ENCODE data around the gene EGFR.

The EGFR gene

DNA sequence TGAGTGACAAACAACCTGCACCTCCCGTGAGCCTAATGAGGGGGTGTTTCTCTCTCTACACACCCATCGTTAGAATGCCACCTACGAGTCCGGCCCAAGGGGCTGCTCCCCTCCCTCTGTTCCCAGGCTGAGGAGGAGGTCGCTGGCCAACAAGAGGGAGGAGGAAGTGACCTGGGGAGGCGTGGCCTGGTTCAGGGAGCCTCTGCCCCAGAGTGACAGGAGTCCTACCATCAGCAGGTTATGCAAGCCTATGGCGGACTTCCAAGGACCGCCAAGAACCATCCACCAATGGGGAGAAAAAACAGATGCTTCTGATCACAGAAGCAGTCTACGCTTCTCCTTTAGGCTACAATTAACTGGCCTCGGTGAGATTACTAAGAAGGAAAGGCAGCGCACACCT is 12.3 kb upstream of the EGFR start:
- DNase-seq (ENCODE audit: low read depth, low spot score): no peak

DNA sequence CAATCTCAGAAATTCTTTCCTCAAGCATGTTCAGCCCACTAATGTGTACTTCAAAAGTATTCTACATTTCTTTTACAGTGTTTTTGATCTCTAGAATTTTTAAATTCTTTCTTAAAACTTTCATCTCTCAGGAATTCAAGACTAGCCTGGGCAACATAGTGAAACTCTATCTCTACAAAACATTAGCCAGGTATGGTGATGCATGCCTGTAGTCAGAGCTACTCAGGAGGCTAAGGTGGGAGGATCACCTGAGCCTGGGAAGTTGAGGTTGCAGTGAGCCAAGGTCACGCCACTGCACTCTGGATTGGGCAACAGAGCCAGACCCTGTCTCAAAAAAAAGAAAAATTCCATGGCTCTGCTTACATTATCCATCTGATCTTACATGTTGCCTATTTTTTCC is 5.0 kb upstream of the EGFR start:
- no peak for DNase-seq (ENCODE audit: low read depth, low spot score)

DNA sequence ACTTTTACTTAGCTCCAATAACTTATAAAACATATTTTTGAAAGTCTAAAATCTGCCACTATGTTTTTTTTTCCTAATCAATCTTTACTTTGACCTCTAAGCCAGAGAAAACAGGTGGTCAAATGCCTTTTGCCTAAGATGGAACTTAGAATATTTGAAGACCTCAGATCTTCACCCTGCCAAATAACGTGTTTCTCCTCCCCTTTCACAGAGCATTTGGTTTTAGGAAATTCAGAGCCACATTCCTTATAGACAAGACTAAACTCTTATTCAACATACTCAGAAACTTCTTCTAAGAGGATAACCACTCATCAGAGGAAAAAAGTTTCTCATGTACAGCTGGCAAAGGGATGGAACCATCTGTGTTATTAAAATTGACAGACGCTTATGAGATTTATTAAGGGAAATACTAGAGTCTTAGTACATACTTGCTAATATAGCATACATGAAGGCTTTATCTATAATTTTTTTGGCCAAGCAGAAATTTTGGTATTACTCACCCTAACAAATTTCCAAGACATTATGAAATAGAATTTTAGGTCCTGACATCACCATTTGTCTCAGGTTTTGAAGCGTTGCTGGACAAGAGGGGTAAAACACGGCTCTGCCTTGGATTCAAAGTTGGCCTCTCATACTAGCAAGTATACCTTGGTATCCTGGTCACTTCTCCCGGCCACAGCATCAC is 2.6 kb upstream of the EGFR start:
- no peak for DNase-seq (ENCODE audit: low read depth, low spot score)

DNA sequence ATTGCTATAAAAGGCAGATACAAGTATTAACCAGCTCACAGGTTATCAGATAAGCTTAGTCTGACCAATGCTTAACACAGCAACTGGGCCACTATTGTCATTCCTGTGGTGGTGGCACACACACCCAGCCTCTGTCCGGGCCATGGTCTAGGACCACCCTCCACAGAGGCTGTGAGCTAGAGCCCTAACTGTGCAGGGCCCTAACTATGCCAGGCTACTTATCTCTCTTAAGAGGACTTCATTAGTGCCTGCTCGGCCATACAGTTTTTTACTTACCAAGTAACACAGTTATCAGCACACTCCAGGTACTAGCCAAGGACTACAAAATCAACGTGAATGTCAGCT is 2.1 kb upstream of the EGFR start:
- DNase-seq (ENCODE audit: low read depth, low spot score): no peak

DNA sequence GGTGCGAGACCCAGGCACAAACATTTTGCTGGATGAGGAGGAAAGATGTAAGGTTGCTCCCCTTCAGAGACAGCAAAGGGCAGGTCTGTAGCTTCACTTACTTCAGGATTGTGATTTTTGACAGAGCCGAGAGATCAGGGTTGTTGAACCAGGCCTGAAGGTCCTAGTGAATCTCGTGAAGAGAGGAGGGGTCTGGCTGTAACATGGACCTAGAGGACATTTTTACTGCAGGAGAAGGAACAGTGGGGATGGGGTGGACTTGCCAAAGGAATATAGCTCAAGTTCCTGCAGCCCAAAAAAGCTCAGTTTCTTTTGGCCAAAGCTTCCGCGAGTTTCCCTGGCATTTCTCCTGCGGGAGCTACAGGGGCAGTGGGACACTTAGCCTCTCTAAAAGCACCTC is 976 bp upstream of the EGFR start:
- DNase-seq (ENCODE audit: low read depth, low spot score): no peak

DNA sequence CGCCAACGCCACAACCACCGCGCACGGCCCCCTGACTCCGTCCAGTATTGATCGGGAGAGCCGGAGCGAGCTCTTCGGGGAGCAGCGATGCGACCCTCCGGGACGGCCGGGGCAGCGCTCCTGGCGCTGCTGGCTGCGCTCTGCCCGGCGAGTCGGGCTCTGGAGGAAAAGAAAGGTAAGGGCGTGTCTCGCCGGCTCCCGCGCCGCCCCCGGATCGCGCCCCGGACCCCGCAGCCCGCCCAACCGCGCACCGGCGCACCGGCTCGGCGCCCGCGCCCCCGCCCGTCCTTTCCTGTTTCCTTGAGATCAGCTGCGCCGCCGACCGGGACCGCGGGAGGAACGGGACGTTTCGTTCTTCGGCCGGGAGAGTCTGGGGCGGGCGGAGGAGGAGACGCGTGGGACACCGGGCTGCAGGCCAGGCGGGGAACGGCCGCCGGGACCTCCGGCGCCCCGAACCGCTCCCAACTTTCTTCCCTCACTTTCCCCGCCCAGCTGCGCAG is 424 bp downstream of the EGFR start:
- DNase-seq (ENCODE audit: low read depth, low spot score): no peak

DNA sequence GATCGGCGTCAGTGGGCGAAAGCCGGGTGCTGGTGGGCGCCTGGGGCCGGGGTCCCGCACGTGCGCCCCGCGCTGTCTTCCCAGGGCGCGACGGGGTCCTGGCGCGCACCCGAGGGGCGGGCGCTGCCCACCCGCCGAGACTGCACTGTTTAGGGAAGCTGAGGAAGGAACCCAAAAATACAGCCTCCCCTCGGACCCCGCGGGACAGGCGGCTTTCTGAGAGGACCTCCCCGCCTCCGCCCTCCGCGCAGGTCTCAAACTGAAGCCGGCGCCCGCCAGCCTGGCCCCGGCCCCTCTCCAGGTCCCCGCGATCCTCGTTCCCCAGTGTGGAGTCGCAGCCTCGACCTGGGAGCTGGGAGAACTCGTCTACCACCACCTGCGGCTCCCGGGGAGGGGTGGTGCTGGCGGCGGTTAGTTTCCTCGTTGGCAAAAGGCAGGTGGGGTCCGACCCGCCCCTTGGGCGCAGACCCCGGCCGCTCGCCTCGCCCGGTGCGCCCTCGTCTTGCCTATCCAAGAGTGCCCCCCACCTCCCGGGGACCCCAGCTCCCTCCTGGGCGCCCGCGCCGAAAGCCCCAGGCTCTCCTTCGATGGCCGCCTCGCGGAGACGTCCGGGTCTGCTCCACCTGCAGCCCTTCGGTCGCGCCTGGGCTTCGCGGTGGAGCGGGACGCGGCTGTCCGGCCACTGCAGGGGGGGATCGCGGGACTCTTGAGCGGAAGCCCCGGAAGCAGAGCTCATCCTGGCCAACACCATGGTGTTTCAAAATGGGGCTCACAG is 1.1 kb downstream of the EGFR start:
- DNase-seq (ENCODE audit: low read depth, low spot score): no peak

DNA sequence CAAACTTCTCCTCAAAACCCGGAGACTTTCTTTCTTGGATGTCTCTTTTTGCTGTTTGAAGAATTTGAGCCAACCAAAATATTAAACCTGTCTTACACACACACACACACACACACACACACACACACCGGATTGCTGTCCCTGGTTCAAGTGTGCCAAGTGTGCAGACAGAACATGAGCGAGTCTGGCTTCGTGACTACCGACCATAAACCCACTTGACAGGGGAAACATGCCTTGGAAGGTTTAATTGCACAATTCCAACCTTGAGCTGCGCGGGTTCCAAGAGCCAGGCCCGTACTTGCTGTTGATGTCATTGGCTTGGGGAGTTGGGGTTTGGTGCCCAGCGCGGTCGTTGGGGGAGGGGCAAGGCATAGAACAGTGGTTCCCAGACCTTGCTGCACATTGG is 1.7 kb downstream of the EGFR start:
- no peak for DNase-seq (ENCODE audit: low read depth, low spot score)

DNA sequence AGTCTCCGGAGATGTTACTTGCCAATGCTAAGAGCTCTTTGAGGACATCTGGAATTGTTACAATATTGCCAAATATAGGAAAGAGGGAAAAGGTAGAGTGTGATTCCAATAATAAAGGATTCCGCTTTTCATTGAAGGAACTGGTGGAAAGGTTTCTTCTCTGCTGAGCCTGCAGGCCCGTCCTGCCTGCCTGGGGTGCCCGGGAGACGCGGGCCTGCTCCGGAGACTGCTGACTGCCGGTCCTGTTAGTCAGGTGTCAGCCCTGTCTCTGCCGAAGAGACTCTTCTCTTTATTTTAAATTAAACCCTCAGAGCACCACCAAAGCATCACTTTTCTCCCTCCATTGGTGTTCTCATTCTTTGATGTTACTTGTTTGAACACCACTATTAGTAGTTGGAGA is 2.2 kb downstream of the EGFR start:
- DNase-seq (ENCODE audit: low read depth, low spot score): no peak

DNA sequence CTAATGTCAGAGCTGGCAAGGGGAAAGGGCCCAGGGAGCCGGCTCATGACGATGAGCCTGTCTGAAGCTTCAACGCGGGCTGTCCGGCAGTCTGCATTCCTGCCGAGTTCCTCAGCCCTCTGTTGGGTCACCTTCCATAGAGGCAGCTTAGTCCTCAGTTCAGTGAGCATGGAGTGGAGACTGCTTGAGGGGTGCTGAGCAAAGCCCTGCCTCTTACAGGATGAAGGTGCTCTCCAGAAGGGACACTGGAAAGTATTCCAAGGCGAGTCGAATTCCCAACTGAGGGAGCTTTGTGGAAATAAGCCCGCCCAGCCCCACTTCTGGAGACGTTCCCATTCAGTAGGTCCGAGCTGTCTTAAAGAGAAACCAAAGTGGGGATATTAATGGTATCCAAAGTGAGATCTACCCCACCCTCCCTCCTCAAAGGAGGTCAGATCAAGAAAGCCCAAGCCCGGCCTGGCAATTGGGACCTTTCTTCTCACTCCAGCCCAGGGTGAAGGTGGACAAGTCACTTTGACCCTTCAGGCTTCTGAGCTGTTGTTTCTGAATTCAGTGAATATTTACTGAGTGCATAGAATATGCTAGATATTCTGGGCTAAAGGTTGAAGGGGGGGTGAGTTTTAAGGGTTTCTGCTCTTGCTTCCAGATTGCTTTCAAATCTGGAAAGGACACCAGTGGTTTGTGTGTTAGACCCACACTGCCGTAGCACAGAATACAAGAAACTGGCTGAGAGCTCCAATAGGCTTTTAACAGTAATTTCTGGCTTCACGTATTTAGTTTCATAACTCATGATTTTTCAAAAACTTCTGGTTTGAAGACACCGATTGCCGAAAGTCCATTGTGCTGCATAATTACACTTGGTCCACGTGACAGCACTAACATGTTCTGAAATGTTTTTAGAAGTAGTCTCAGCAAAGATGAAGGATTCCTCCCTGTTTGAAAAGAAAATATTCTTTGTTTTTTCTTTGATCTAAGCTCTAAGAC is 3.5 kb downstream of the EGFR start:
- DNase-seq (ENCODE audit: low read depth, low spot score): no peak

DNA sequence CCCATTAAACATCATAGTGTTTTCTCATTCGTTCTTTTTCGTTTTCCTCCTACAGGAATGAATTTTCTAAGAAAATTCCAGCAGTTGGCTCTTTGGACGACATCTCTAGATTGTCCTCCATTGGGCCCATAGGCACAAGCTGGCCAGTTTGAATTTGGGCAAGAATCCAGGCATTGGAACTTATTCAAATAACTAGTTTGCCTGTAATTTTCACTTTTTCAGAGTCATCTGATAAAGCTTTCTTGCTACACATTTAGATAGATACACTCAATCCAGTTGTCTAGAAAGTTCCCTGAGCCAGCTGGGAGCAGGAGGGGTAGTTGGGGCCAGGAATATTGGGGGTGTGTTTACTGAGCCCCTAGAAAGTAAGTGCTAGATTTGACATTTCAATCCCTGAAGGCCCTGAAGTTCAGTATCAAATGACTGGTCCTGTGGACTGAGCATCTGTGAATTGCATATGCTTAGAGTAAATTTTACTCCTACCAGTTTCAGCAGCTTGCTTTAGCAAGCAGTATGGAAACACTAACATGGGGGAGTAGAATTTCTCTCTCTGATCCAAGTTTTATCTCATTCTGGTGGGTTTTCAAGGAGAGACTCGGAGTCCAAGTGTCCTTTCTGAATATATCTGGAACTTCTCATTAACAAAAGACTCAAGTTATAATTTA is 5.2 kb downstream of the EGFR start:
- DNase-seq (ENCODE audit: low read depth, low spot score): no peak

DNA sequence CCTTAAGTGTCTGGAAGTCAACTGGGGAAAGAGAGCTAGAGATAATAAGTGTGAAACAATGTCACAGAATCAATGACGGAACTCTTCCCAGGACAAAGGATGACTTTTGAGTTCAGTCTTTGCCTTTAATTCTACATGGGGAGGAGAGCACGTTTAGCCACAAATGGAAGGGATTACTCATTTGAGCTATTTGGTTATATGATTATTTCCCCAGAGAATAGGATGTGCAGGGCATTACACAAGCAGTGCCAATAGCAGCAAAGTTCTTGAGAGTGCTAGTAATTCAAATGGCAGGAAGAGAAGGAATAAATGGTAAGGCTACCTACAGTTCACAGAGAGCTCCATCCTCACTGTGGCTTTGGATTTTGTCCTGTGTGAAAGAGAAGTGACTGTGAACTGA is 6.0 kb downstream of the EGFR start:
- DNase-seq (ENCODE audit: low read depth, low spot score): no peak

DNA sequence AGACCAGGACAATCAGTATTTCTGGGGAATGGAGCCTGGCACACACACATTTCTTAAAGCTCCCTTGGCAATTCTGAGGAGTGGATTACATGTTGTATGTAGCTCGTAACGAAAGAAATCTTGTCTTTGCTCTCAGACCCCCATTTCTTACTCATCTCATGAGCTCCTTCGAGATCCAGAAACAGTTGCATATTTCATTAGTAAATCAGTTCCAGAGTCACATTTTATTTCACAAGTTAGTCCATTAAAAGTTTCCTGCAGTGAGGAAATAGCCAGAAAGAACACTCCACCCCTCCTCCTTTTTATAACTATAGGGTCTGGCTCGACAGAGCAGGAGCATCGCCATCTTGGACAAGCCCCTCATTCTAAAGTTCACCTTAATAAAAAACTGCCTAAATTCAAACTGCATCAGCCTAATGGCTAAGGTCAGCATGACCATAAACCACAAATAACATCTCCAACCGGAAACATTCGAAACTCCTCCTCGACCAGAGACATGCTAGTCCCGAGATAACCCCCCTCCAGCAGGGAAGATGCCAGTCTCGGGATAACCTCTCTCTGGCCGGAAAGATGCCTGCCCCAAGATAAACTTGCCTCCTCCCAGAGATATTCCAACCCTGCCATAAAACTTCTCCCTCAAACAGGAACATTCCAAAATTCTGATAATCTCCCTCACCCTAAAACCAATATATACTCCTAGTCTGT is 7.4 kb downstream of the EGFR start:
- DNase-seq (ENCODE audit: low read depth, low spot score): no peak

DNA sequence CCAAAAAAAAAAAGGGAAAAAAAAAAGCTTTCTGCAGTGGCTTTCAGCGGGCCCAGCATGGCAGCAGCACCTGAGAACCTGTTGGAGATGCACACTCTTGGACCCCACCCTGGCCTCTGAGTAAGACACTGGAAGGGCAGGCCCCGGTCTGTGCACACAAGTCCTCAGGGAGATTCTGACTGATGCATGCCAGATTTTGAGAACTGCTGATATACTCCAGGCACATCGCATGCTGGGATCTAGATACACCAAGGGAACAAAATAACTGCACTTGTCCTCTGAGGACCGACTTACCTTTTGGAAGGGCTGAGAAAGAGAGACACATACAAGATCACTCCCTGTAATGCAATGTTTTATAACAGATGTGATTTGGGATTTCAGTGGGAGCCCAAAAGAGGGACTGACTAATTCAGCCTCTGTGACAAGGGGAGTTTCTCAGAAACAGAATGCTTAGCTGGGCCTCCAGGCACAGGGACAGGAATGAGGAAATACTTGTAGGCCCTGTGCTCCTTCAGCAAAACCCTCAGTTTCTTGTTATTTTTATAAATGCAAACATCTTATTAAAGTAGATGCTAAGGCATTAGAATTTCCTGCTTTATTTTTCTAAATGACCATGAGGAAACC is 8.2 kb downstream of the EGFR start:
- no peak for DNase-seq (ENCODE audit: low read depth, low spot score)

DNA sequence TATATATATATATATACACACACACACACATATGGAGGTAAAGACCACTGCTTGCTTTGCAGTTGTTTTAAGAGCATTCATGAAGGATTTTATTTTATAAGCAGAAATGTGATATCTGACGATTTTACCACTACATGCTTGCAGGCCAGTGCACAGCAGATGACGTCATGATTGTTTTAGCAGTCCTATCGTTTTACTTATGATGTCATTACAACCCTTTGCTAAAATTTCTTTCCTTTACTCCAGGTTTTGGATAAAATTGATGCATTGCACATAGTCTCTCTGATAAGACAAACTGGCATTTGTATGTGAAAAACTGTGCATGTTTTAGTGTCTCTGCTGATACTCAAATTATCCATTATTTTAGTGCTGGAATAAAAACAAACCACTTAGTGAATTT is 9.2 kb downstream of the EGFR start:
- no peak for DNase-seq (ENCODE audit: low read depth, low spot score)

DNA sequence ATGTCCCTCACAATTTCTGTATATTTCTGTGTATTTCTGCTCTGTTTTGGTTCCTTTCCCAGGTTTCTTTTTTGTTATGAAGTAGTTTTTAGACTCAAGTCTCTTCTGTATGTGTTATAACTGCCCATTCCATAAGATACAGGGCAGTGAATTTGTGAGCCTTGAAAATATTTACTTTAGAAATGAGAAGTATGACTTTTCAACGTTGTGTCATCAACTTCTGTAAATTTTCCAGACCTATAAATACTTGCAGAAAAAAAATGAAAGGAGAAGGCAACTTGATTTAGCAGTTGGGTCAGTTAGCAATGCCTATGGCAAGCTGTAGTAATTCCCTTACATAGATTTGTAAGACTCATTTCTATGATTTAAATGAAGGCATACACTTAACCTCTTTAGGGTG is 11.5 kb downstream of the EGFR start:
- no peak for DNase-seq (ENCODE audit: low read depth, low spot score)

DNA sequence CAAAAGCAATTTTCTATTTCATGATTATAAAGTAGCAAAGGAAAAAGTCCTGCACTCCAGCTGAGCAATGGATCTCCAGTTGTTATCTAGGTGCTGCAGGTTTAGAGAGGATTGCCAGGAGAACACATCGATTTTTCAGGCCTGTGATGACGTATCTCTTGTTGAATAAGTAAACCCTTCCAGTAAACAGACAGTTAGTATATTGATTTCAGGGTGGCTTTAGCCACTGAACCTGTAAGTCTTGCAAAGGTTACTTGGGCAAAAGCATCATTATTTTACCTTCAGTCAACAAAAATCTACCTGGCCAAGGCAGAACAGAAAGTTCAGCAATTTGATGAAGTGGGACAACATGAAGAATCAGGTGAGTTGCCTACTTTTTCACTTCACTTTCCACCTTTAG is 12.3 kb downstream of the EGFR start:
- no peak for DNase-seq (ENCODE audit: low read depth, low spot score)

DNA sequence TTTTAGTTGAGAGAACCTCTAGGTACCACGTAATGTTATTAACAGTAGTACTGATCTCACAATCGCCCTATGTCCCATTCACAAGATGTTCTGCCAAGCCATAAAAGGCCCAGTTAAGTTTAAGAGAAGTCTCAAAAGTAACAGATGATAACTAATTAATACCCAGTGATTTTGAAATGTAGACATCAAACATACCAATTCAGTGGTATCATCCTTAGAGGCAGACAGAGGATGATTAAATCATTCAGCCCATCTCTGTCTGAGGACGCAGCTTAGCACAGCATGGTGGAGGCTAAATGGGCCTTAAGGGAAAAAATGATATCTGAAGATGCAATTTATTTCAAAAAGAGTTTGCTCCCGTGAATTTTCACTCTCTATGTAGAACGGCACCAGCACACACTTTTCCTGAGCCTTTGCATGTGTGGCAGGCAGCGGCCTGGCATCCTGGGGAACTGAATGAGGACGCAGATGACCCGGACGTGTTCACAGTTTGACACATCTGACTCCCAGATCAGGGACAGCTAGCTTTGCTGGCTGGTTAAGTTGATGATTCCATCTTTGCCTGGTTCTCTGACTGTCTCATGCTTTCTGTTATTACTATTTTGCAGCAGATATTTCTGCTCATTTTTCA is 13.4 kb downstream of the EGFR start:
- no peak for DNase-seq (ENCODE audit: low read depth, low spot score)

DNA sequence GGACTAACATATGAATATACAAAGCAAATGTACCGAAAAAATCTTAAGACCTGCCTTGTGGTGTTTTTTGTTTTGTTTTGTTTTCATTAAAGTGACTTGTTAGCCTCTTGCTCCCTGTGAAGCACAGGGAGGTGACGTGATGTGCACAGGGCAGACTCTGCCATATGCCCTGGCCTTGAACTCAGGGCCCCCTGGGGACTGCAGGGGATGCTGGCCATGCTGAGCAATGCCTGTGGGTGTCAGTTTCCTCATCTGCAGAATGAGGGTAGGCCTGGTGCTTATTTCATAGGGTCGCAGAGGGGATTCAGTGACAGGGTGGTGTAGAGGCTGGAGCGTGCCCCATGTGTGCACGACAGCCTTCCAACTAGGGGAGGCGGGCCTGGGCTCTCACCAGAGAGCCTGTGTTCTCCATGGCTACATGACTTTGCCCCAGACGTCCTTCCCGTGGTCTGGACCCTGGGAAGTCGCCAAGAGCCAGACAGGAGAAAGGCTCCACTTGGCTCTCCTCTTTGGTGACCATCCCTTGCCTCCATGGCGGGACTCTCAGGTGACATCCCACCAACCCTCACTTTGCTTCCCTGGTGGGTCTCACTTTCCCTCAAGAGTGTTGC is 14.5 kb downstream of the EGFR start:
- DNase-seq (ENCODE audit: low read depth, low spot score): no peak

DNA sequence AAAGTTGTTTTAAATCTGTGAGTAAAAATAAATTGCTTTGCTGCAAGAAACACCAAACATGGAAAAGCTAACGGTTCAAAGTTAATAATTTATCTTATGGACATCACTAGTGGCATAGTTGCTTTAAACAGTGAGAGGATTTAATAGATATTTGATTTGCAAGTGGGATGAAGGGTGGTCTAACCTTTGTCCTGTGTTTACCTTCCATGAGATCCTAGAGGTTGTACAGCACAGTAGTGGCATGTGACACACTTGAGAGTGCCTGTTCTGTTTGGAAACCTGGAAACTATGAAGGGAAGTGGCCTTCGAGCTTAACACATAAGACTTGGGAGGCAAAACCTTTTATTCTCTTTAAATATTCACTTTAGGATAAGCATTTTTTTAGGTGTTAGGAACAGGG is 16.0 kb downstream of the EGFR start:
- no peak for DNase-seq (ENCODE audit: low read depth, low spot score)
